HEK293 (cell line): ENCODE data around the gene SLC5A11.

Source experiments
- CTCF ChIA-PET: fragments of 350-600 bp; formaldehyde crosslinking; extraction: SDS; loops from one replicate; lab custom pipeline; 2021; ENCODE audit warnings: antibody characterized with exemption; lab: Yijun Ruan, JAX
- POLR2A ChIA-PET: fragments of 300-600 bp; formaldehyde crosslinking; extraction: SDS; loops from one replicate; lab custom pipeline; 2020; ENCODE audit warnings: antibody characterized with exemption, inconsistent platforms; lab: Yijun Ruan, JAX
- H3K27ac ChIP-seq: fragments of 200-500 bp; sonication (Bioruptor generic); 2 replicates; pipeline ENCODE4 v1.5.1; 2014; ENCODE audit warnings: low read depth, low read length, control low read depth, inconsistent platforms; ENCODE audit errors: extremely low read depth
- H3K36me3 ChIP-seq, 2 experiments: fragments of 200-500 bp in 1 of 2; sonication (Bioruptor generic) in 1 of 2; 1 replicate in 1 of 2; 2 replicates in 1 of 2; pipeline ENCODE4 v1.5.1; 2014 to 2017; ENCODE audit warnings: inconsistent platforms in 2 of 2, low read length in 2 of 2; ENCODE audit not compliant: control insufficient read depth in 2 of 2, insufficient read depth in 1 of 2
- H3K4me1 ChIP-seq: fragments of 200-500 bp; sonication (Bioruptor generic); 2 replicates; pipeline ENCODE4 v1.5.1; 2014; ENCODE audit warnings: mild to moderate bottlenecking, low read length, inconsistent platforms; ENCODE audit not compliant: control insufficient read depth, insufficient read depth
- H3K4me3 ChIP-seq: 2 replicates; pipeline ENCODE4 v1.5.1; 2011; ENCODE audit warnings: low read depth, mild to moderate bottlenecking, control low read depth, low read length, moderate library complexity
- H3K9me3 ChIP-seq: fragments of 200-500 bp; sonication (Bioruptor generic); 2 replicates; pipeline ENCODE4 v1.5.1; 2014; ENCODE audit warnings: low read depth, low read length, inconsistent platforms; ENCODE audit not compliant: control insufficient read depth, insufficient read depth
- FEZF1 ChIP-seq: fragments of 450-650 bp; formaldehyde crosslinking; IDR thresholded peaks from 2 replicates; pipeline ENCODE4 v1.5.1; 2016; ENCODE audit warnings: missing biosample characterization, missing genetic modification characterization
- GLIS2 ChIP-seq: fragments of 450-650 bp; formaldehyde crosslinking; IDR thresholded peaks from 2 replicates; pipeline ENCODE4 v1.5.1; 2016; ENCODE audit warnings: missing biosample characterization, missing genetic modification characterization
- KLF10 ChIP-seq: fragments of 450-650 bp; IDR thresholded peaks from 2 replicates; pipeline ENCODE4 v1.5.1; 2018; ENCODE audit warnings: missing biosample characterization, mild to moderate bottlenecking, missing genetic modification characterization
- MYNN ChIP-seq: fragments of 450-650 bp; formaldehyde crosslinking; IDR thresholded peaks from 2 replicates; pipeline ENCODE4 v1.5.1; 2016; ENCODE audit warnings: missing biosample characterization, missing genetic modification characterization, borderline replicate concordance
- ZBTB48 ChIP-seq: fragments of 450-650 bp; formaldehyde crosslinking; IDR thresholded peaks from 2 replicates; pipeline ENCODE4 v1.5.1; 2016; ENCODE audit warnings: missing biosample characterization, missing genetic modification characterization
- ZNF10 ChIP-seq: fragments of 450-650 bp; formaldehyde crosslinking; IDR thresholded peaks from 2 replicates; pipeline ENCODE4 v1.5.1; 2017; ENCODE audit warnings: missing biosample characterization, missing genetic modification characterization
- ZNF133 ChIP-seq: fragments of 450-650 bp; formaldehyde crosslinking; IDR thresholded peaks from 2 replicates; pipeline ENCODE4 v1.5.1; 2016; ENCODE audit warnings: missing biosample characterization, missing genetic modification characterization
- ZNF157 ChIP-seq: fragments of 450-650 bp; formaldehyde crosslinking; IDR thresholded peaks from 2 replicates; pipeline ENCODE4 v1.5.1; 2016; ENCODE audit warnings: missing biosample characterization, missing genetic modification characterization
- ZNF175 ChIP-seq: fragments of 450-650 bp; formaldehyde crosslinking; IDR thresholded peaks from 2 replicates; pipeline ENCODE4 v1.5.1; 2016; ENCODE audit warnings: missing biosample characterization, missing genetic modification characterization
- ZNF202 ChIP-seq: fragments of 450-650 bp; formaldehyde crosslinking; IDR thresholded peaks from 2 replicates; pipeline ENCODE4 v1.5.1; 2016; ENCODE audit warnings: missing biosample characterization, missing genetic modification characterization, borderline replicate concordance
- ZNF248 ChIP-seq: fragments of 450-650 bp; formaldehyde crosslinking; IDR thresholded peaks from 2 replicates; pipeline ENCODE4 v1.5.1; 2017; ENCODE audit warnings: missing biosample characterization, missing genetic modification characterization
- ZNF366 ChIP-seq: fragments of 450-650 bp; formaldehyde crosslinking; conservative IDR thresholded peaks from 2 replicates; pipeline ENCODE4 v1.5.1; 2016; ENCODE audit warnings: missing biosample characterization, missing genetic modification characterization
- ZNF626 ChIP-seq: fragments of 450-650 bp; sonication (Bioruptor Pico); formaldehyde crosslinking; IDR thresholded peaks from 2 replicates; pipeline ENCODE4 v1.5.1; 2018; ENCODE audit warnings: missing biosample characterization, missing genetic modification characterization, inconsistent platforms
- TF ChIP-seq, protein P1 (sequence below): fragments of 450-650 bp; formaldehyde crosslinking; IDR thresholded peaks from 2 replicates; pipeline ENCODE4 v1.5.1; 2016; ENCODE audit warnings: missing biosample characterization, missing genetic modification characterization
- TF ChIP-seq, protein P2 (sequence below): fragments of 450-650 bp; formaldehyde crosslinking; IDR thresholded peaks from 2 replicates; pipeline ENCODE4 v1.5.1; 2016; ENCODE audit warnings: missing biosample characterization, missing genetic modification characterization
- TF ChIP-seq, protein P3 (sequence below): fragments of 450-650 bp; formaldehyde crosslinking; IDR thresholded peaks from 2 replicates; pipeline ENCODE4 v1.5.1; 2016; ENCODE audit warnings: missing biosample characterization, missing genetic modification characterization
- TF ChIP-seq, protein P4 (sequence below): fragments of 450-650 bp; formaldehyde crosslinking; IDR thresholded peaks from 2 replicates; pipeline ENCODE4 v1.5.1; 2017; ENCODE audit warnings: missing biosample characterization, missing genetic modification characterization
- TF ChIP-seq, protein P5 (sequence below): fragments of 450-650 bp; formaldehyde crosslinking; IDR thresholded peaks from 2 replicates; pipeline ENCODE4 v1.5.1; 2016; ENCODE audit warnings: missing biosample characterization, missing genetic modification characterization
- TF ChIP-seq, protein P6 (sequence below): fragments of 450-650 bp; formaldehyde crosslinking; IDR thresholded peaks from 2 replicates; pipeline ENCODE4 v1.5.1; 2017; ENCODE audit warnings: missing biosample characterization, missing genetic modification characterization
- TF ChIP-seq, protein P7 (sequence below): fragments of 450-650 bp; formaldehyde crosslinking; IDR thresholded peaks from 2 replicates; pipeline ENCODE4 v1.5.1; 2016; ENCODE audit warnings: missing biosample characterization, missing genetic modification characterization
- TF ChIP-seq, protein P8 (sequence below): IDR thresholded peaks from 2 replicates; pipeline ENCODE4 v1.6.1; 2011; ENCODE audit warnings: mild to moderate bottlenecking, low read depth, low read length, borderline replicate concordance

Gene SLC5A11

DNA sequence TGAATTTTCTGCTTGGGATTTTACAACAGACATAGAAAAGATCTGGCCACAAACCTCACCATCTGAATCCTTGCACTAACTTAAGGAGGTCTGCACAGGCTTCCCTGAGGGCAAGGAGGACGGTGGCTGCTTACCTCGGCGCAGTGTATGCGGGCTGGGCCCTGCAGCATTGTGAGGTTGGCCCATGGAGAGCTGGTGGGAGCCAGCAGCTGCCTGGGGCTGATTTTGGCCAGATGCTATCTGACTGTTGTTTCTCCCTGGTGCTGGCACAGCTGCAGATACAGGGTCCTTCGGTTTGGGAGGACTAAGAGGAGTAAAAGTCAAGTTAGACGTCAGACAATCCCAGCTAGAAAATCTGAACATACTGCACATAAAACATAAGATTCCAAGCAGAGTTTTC, 89.6 kb downstream of the SLC5A11 start:
- ChIA-PET CTCF (no interaction called here), POLR2A (no interaction called here)
- Histone ChIP-seq H3K4me3 (no peak overlapping the region), H3K27ac (no peak overlapping the region), H3K36me3 (peaks cover 21 to 79% of the 10 kb centered on the region in 2 experiments; a peak in 2 of 3 replicates), H3K9me3 (no peaks in the 10 kb centered on the region), H3K4me1 (no peaks in the 10 kb centered on the region)
- TF ChIP-seq, protein P1, sequence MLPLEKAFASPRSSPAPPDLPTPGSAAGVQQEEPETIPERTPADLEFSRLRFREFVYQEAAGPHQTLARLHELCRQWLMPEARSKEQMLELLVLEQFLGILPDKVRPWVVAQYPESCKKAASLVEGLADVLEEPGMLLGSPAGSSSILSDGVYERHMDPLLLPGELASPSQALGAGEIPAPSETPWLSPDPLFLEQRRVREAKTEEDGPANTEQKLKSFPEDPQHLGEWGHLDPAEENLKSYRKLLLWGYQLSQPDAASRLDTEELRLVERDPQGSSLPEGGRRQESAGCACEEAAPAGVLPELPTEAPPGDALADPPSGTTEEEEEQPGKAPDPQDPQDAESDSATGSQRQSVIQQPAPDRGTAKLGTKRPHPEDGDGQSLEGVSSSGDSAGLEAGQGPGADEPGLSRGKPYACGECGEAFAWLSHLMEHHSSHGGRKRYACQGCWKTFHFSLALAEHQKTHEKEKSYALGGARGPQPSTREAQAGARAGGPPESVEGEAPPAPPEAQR = no peak
- TF ChIP-seq, protein P2, sequence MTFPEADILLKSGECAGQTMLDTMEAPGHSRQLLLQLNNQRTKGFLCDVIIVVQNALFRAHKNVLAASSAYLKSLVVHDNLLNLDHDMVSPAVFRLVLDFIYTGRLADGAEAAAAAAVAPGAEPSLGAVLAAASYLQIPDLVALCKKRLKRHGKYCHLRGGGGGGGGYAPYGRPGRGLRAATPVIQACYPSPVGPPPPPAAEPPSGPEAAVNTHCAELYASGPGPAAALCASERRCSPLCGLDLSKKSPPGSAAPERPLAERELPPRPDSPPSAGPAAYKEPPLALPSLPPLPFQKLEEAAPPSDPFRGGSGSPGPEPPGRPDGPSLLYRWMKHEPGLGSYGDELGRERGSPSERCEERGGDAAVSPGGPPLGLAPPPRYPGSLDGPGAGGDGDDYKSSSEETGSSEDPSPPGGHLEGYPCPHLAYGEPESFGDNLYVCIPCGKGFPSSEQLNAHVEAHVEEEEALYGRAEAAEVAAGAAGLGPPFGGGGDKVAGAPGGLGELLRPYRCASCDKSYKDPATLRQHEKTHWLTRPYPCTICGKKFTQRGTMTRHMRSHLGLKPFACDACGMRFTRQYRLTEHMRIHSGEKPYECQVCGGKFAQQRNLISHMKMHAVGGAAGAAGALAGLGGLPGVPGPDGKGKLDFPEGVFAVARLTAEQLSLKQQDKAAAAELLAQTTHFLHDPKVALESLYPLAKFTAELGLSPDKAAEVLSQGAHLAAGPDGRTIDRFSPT (tag by site-specific recombination) = no peak
- TF ChIP-seq, protein P3, sequence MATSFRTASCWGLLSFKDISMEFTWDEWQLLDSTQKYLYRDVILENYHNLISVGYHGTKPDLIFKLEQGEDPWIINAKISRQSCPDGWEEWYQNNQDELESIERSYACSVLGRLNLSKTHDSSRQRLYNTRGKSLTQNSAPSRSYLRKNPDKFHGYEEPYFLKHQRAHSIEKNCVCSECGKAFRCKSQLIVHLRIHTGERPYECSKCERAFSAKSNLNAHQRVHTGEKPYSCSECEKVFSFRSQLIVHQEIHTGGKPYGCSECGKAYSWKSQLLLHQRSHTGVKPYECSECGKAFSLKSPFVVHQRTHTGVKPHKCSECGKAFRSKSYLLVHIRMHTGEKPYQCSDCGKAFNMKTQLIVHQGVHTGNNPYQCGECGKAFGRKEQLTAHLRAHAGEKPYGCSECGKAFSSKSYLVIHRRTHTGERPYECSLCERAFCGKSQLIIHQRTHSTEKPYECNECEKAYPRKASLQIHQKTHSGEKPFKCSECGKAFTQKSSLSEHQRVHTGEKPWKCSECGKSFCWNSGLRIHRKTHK (tag by site-specific recombination) = no peak
- no peak for TF ChIP-seq ZNF175 (tag by site-specific recombination)
- TF ChIP-seq ZNF157 (tag by site-specific recombination) = no peak

DNA sequence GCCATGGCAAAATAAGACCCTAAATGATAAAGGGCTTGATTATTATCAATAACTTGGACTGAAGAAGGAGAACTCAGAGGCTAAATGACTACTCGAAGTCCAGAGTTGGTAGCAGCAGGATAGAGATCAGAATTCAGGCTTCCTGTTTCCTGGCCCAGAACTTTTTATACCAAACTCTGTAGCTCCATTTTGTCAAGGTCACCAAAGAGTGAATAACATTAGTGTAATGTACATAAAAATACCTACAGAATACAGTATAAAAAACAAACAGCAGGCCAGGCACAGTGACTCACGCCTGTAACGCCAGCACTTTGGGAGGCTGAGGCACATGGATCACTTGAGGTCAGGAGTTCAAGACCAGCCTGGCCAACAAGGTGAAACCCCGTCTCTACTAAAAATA, 90.4 kb downstream of the SLC5A11 start:
- ChIA-PET CTCF (no interaction called here), POLR2A (no interaction called here)
- H3K9me3 ChIP-seq = no peaks in the 10 kb centered on the region
- peaks cover 25 to 79% of the 10 kb centered on the region in 2 experiments for H3K36me3 ChIP-seq
- H3K4me3 ChIP-seq = no peak overlapping the region
- no peak overlapping the region for H3K27ac ChIP-seq
- no peaks in the 10 kb centered on the region for H3K4me1 ChIP-seq
- TF ChIP-seq ZNF202 = no peak
- TF ChIP-seq GLIS2 (tag by site-specific recombination) = no peak
- TF ChIP-seq, protein P4, sequence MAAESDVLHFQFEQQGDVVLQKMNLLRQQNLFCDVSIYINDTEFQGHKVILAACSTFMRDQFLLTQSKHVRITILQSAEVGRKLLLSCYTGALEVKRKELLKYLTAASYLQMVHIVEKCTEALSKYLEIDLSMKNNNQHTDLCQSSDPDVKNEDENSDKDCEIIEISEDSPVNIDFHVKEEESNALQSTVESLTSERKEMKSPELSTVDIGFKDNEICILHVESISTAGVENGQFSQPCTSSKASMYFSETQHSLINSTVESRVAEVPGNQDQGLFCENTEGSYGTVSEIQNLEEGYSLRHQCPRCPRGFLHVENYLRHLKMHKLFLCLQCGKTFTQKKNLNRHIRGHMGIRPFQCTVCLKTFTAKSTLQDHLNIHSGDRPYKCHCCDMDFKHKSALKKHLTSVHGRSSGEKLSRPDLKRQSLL = no peak
- TF ChIP-seq, protein P5, sequence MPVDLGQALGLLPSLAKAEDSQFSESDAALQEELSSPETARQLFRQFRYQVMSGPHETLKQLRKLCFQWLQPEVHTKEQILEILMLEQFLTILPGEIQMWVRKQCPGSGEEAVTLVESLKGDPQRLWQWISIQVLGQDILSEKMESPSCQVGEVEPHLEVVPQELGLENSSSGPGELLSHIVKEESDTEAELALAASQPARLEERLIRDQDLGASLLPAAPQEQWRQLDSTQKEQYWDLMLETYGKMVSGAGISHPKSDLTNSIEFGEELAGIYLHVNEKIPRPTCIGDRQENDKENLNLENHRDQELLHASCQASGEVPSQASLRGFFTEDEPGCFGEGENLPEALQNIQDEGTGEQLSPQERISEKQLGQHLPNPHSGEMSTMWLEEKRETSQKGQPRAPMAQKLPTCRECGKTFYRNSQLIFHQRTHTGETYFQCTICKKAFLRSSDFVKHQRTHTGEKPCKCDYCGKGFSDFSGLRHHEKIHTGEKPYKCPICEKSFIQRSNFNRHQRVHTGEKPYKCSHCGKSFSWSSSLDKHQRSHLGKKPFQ (tag by site-specific recombination) = no peak
- TF ChIP-seq, protein P6, sequence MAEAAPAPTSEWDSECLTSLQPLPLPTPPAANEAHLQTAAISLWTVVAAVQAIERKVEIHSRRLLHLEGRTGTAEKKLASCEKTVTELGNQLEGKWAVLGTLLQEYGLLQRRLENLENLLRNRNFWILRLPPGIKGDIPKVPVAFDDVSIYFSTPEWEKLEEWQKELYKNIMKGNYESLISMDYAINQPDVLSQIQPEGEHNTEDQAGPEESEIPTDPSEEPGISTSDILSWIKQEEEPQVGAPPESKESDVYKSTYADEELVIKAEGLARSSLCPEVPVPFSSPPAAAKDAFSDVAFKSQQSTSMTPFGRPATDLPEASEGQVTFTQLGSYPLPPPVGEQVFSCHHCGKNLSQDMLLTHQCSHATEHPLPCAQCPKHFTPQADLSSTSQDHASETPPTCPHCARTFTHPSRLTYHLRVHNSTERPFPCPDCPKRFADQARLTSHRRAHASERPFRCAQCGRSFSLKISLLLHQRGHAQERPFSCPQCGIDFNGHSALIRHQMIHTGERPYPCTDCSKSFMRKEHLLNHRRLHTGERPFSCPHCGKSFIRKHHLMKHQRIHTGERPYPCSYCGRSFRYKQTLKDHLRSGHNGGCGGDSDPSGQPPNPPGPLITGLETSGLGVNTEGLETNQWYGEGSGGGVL = no peak
- TF ChIP-seq, protein P7, sequence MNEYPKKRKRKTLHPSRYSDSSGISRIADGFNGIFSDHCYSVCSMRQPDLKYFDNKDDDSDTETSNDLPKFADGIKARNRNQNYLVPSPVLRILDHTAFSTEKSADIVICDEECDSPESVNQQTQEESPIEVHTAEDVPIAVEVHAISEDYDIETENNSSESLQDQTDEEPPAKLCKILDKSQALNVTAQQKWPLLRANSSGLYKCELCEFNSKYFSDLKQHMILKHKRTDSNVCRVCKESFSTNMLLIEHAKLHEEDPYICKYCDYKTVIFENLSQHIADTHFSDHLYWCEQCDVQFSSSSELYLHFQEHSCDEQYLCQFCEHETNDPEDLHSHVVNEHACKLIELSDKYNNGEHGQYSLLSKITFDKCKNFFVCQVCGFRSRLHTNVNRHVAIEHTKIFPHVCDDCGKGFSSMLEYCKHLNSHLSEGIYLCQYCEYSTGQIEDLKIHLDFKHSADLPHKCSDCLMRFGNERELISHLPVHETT (tag by site-specific recombination) = no peak
- no peak for TF ChIP-seq ZBTB48 (tag by site-specific recombination)
- TF ChIP-seq ZNF133 = no peak
- no peak for TF ChIP-seq ZNF248 (tag by site-specific recombination)
- no peak for TF ChIP-seq FEZF1
- no peak for TF ChIP-seq ZNF10 (tag by site-specific recombination)
- no peak for TF ChIP-seq ZNF626 (tag by site-specific recombination)
- no peak for TF ChIP-seq ZNF366 (tag by site-specific recombination)
- no peak for TF ChIP-seq MYNN (tag by site-specific recombination)
- TF ChIP-seq KLF10 (tag by site-specific recombination) = no peak
- TF ChIP-seq, protein P8, sequence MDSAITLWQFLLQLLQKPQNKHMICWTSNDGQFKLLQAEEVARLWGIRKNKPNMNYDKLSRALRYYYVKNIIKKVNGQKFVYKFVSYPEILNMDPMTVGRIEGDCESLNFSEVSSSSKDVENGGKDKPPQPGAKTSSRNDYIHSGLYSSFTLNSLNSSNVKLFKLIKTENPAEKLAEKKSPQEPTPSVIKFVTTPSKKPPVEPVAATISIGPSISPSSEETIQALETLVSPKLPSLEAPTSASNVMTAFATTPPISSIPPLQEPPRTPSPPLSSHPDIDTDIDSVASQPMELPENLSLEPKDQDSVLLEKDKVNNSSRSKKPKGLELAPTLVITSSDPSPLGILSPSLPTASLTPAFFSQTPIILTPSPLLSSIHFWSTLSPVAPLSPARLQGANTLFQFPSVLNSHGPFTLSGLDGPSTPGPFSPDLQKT = no peak
